HG02852 (cell line): ENCODE results near the gene BAG3.

Source experiments
- ATAC-seq: cut with Tn5 transposase; IDR thresholded peaks from one replicate; pipeline ENCODE4 v1.9.1; 2021; ENCODE audit warnings: mild to moderate bottlenecking, moderate library complexity; ENCODE audit not compliant: unreplicated experiment

The BAG3 gene

GRCh38 chr10:119665901-119666708 is 14.9 kb downstream of the BAG3 start:
- no peak for ATAC-seq

GRCh38 chr10:119666709-119667004 is 15.5 kb downstream of the BAG3 start:
- no peak for ATAC-seq

GRCh38 chr10:119667562-119668328 is 16.6 kb downstream of the BAG3 start:
- ATAC-seq = no peak

GRCh38 chr10:119668461-119668860 is 17.3 kb downstream of the BAG3 start:
- no peak for ATAC-seq

- no peak for ATAC-seq
Measured at GRCh38 chr10:119669331-119669730, 18.2 kb downstream of the BAG3 start.

GRCh38 chr10:119669975-119670640 is 18.9 kb downstream of the BAG3 start:
- ATAC-seq = no peak

GRCh38 chr10:119670717-119671116 is 19.5 kb downstream of the BAG3 start:
- no peak for ATAC-seq

- no peak for ATAC-seq
Measured at GRCh38 chr10:119671381-119671780, 20.2 kb downstream of the BAG3 start.

- ATAC-seq = no peak
Measured at GRCh38 chr10:119672291-119672690, 21.1 kb downstream of the BAG3 start.

GRCh38 chr10:119673271-119673670 is 22.1 kb downstream of the BAG3 start:
- no peak for ATAC-seq

GRCh38 chr10:119675483-119676170 is 24.4 kb downstream of the BAG3 start:
- no peak for ATAC-seq

GRCh38 chr10:119677126-119677525 is 25.9 kb downstream of the BAG3 start:
- no peak for ATAC-seq

- no peak for ATAC-seq
Measured at GRCh38 chr10:119677904-119678755, 26.9 kb downstream of the BAG3 start.

- ATAC-seq = no peak
Measured at GRCh38 chr10:119679480-119679829, 28.3 kb downstream of the BAG3 start.

GRCh38 chr10:119680050-119680449 is 28.9 kb downstream of the BAG3 start:
- no peak for ATAC-seq

- no peak for ATAC-seq
Measured at GRCh38 chr10:119680650-119681081, 29.5 kb downstream of the BAG3 start.

- ATAC-seq = peak; percentile 72
Measured at GRCh38 chr10:119686465-119687191, 35.4 kb downstream of the BAG3 start.

- ATAC-seq = no peak
Measured at GRCh38 chr10:119687192-119688032, 36.2 kb downstream of the BAG3 start.

- ATAC-seq = no peak
Measured at GRCh38 chr10:119688033-119688508, 36.9 kb downstream of the BAG3 start.
